Panc1 (cell line): ENCODE results near the gene VPS45. TPM values are rescaled to one million over a fixed set of nuclear protein-coding genes. Genes with fewer than 3 reads are reported as not detected.

Experiments
- total RNA-seq: library from RNA; stranded (reverse); gene quantifications from one replicate; pipeline ENCODE4 v1.2.1, GENCODE V29; 2021; ENCODE audit not compliant: unreplicated experiment

VPS45 gene
- total RNA-seq, 1 experiment from 2014 or later, result 24.9 TPM

Other genes with a start within 250 kb of the VPS45 start
- gene BOLA1, start 168.2 kb upstream of the VPS45 start, total RNA-seq, result 14.6 TPM
- 2.9 TPM for gene SV2A, start 149.9 kb upstream of the VPS45 start, total RNA-seq
- 120 TPM for gene SF3B4, start 140.0 kb upstream of the VPS45 start, total RNA-seq
- 12.0 TPM for gene MTMR11, start 130.9 kb upstream of the VPS45 start, total RNA-seq
- gene OTUD7B, start 57.0 kb upstream of the VPS45 start, total RNA-seq, result 24.1 TPM
- gene PLEKHO1, start 82.1 kb downstream of the VPS45 start, total RNA-seq, result 9.1 TPM
- 66.2 TPM for gene ANP32E, start 168.3 kb downstream of the VPS45 start, total RNA-seq
- gene CA14, start 190.0 kb downstream of the VPS45 start, total RNA-seq, result not detected
- 146 TPM for gene APH1A, start 201.2 kb downstream of the VPS45 start, total RNA-seq
- gene C1orf54, start 205.0 kb downstream of the VPS45 start, total RNA-seq, result 0.39 TPM
- gene CIART, start 214.8 kb downstream of the VPS45 start, total RNA-seq, result 3.4 TPM
- gene MRPS21, start 226.1 kb downstream of the VPS45 start, total RNA-seq, result 68.2 TPM